ENCODE measurements around the gene TENT4A.
"Not testable (repeated sequence)": the region's sequence is repeated elsewhere in the genome, so short reads cannot be mapped to it uniquely, and the experiment has no call there.

The TENT4A gene

DNA sequence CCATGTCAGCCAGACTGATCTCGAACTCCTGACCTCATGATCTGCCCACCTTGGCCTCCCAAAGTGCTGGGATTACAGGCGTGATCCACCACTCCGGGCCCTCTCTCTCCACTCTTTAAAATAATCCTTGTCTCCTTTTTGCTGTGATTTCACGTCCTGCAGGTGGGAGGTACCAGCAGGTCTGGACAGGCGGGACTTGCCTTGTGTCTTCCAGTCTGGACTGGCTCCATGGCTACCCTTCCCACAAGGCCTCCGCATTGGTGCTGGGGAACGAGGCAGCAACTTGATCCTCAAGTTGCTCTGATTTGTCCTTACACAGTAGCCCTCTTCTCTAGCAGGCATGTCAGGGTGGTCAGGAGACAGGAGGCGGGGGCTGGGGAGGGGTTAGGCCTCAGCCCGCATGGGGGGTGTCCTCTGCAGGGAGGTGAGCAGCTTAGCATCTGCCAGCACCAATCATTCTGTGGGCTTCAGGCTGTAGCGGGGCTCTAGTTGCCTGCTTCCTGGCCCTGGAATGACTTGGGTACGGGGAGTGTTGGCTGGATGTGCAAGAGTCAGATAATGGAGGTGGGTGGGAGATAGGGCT, 54.3 kb downstream of the TENT4A start:
- H3K9me3 Mint-ChIP-seq = no peaks in the 10 kb centered on the region
- no peaks in the 10 kb centered on the region for H3K4me1 Mint-ChIP-seq
- H3K27ac Mint-ChIP-seq = no peak overlapping the region
- H3K36me3 Mint-ChIP-seq (ENCODE audit: low read depth) = no peaks in the 10 kb centered on the region
- H3K27me3 Mint-ChIP-seq (ENCODE audit: low read depth) = no peaks in the 10 kb centered on the region
- TF ChIP-seq, protein P1, sequence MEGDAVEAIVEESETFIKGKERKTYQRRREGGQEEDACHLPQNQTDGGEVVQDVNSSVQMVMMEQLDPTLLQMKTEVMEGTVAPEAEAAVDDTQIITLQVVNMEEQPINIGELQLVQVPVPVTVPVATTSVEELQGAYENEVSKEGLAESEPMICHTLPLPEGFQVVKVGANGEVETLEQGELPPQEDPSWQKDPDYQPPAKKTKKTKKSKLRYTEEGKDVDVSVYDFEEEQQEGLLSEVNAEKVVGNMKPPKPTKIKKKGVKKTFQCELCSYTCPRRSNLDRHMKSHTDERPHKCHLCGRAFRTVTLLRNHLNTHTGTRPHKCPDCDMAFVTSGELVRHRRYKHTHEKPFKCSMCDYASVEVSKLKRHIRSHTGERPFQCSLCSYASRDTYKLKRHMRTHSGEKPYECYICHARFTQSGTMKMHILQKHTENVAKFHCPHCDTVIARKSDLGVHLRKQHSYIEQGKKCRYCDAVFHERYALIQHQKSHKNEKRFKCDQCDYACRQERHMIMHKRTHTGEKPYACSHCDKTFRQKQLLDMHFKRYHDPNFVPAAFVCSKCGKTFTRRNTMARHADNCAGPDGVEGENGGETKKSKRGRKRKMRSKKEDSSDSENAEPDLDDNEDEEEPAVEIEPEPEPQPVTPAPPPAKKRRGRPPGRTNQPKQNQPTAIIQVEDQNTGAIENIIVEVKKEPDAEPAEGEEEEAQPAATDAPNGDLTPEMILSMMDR (IDR thresholded peaks at IDR 0.05; ENCODE audit: unreplicated experiment in 3 of 3) = no peak
- no peak overlapping the region for H3K4me3 Mint-ChIP-seq

DNA sequence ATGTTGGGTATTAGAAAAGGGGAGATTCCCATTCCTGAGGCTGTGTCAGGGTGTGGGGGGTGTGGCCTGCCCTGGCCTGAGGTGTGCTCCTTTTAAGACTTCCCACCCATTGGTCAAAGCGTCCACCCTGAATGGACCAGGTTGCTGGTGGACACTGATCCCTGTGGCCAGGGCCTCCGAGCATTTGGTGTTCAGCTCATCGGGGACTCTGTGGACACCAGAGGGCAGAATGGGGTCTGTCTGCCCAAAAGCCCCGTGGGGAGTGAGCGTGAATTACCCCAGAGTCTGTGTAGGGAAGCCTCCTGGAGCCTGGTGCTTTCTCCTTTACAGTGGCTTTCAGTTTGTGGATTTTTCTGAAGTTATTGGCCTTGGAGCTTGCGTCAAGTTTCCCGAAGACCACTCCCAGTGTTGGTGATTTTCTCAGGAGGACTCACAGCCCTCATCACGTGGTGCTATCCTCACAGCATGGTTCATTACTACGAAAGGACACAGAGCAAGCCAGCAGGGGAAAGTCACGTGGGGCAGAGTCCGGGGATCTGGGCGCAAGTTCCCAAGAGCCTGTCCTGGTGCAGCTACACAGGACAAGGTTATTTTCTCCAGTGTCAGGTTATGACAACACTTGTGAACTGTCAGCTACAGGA, 55.5 kb downstream of the TENT4A start:
- H3K36me3 Mint-ChIP-seq (ENCODE audit: low read depth) = no peaks in the 10 kb centered on the region
- no peak overlapping the region for H3K4me3 Mint-ChIP-seq
- no peaks in the 10 kb centered on the region for H3K9me3 Mint-ChIP-seq
- H3K27ac Mint-ChIP-seq = no peak overlapping the region
- no peaks in the 10 kb centered on the region for H3K27me3 Mint-ChIP-seq (ENCODE audit: low read depth)
- TF ChIP-seq, protein P1 (IDR thresholded peaks at IDR 0.05; ENCODE audit: unreplicated experiment in 3 of 3) = no peak
- no peaks in the 10 kb centered on the region for H3K4me1 Mint-ChIP-seq

DNA sequence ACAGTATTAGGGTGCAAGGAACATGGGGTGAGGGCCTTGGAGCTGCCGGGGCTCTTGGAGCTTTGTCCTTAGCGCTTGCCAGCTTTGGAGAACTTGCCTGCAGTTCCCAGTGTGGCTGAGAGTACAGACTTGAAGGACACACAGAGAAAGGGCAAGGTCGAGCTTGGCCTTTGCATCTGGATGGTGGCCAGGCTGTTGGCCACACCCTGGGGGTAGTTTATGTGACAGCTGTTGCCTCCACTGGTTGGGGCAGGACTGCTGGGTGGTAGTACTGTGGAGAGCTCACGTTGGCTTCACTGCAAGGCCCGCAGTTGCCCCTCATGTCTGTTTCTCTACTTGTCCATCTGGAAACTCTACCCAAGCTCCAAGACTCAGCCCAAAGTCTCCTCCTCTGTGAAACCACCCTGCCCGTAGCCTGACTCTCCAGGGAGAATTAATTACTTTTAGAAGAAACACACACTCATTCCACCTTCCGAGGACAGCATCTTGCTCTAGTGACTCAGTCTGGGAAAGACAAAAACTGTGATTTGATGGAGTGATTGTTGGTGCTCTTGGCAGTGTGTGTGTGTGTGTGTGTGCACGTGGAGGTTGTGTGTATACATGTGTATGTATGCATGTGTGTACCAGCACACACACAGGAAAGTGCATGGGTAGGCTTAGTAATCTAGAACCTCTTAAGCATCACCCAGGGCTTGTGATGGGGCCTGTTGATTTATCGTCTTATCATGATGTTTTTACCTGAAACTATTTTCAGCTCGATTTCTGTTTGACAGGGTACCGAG, 57.8 kb downstream of the TENT4A start:
- Mint-ChIP-seq H3K36me3 (ENCODE audit: low read depth) (peaks cover 4% of the 10 kb centered on the region), H3K27me3 (ENCODE audit: low read depth) (no peaks in the 10 kb centered on the region)

DNA sequence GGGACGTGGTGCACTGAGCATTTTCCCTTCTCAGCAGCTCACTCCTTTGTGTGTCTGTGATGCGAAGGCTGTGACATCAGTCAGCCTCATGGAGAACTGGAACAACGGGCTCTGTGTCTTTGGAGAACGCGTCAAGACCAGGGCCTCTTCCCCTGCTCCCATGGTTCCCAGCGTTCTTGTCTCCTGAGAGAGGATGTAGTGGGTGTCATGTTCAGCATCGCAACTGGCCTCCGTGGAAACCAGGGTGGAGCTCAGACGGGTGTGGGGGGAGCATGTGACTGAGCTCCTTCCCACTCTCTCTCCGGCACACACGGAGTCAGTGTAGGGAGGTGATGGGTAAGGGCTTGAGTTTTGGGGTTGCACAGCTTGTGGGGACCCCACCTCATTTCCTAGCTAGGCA, 59.7 kb downstream of the TENT4A start:
- Mint-ChIP-seq H3K27ac (no peak overlapping the region), H3K4me1 (peaks cover 6% of the 10 kb centered on the region)

More for the DNA sequence above, 57.8 kb downstream of the TENT4A start:
- Mint-ChIP-seq H3K4me3 (no peak overlapping the region), H3K4me1 (peaks cover 6% of the 10 kb centered on the region), H3K27ac (no peak overlapping the region), H3K9me3 (no peaks in the 10 kb centered on the region)
- TF ChIP-seq, protein P1 (IDR thresholded peaks at IDR 0.05; ENCODE audit: unreplicated experiment in 3 of 3) = no peak

DNA sequence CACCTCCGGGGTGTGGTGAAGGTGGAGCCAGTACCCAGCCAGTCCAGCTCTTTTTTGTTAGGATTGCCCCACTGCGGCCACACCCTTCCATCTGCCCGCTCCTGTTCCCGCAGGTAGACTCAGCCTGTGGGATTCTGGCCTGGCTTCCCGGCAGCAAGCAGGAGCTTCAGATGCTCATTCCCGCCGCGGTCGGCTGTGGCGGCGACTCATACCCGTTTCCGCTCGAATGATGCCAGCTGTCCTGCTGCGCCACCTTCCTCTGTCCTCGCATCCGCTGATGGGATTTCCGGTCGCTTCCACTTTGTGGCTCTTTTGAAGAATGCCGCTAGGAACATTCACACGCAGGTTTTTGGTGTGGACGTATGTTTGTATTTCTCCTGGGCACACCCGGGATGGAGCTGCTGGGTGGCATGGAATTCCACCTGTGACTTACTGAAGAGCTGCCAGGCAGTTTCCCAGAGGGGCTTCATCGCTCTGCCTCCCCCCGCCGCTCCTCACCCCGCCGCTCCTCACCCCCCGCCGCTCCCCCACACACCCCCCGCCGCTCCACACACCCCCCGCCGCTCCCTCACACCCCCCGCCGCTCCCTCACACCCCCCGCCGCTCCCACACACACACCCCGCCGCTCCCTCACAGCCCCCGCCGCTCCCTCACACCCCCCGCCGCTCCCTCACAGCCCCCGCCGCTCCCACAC, 60.3 kb downstream of the TENT4A start:
- H3K36me3 Mint-ChIP-seq (ENCODE audit: low read depth) = peaks cover 4% of the 10 kb centered on the region
- H3K27me3 Mint-ChIP-seq (ENCODE audit: low read depth) = peaks cover 3% of the 10 kb centered on the region
- TF ChIP-seq, protein P1 (IDR thresholded peaks at IDR 0.05; ENCODE audit: unreplicated experiment in 3 of 3) = no peak
- H3K4me1 Mint-ChIP-seq = peaks cover 6% of the 10 kb centered on the region
- no peaks in the 10 kb centered on the region for H3K9me3 Mint-ChIP-seq
- H3K4me3 Mint-ChIP-seq = no peak overlapping the region
- H3K27ac Mint-ChIP-seq = no peak overlapping the region

More for the DNA sequence above, 59.7 kb downstream of the TENT4A start:
- no peak overlapping the region for H3K4me3 Mint-ChIP-seq
- H3K27me3 Mint-ChIP-seq (ENCODE audit: low read depth) = peaks cover 3% of the 10 kb centered on the region
- TF ChIP-seq, protein P1 (IDR thresholded peaks at IDR 0.05; ENCODE audit: unreplicated experiment in 3 of 3) = no peak
- H3K9me3 Mint-ChIP-seq = no peaks in the 10 kb centered on the region
- peaks cover 4% of the 10 kb centered on the region for H3K36me3 Mint-ChIP-seq (ENCODE audit: low read depth)

DNA sequence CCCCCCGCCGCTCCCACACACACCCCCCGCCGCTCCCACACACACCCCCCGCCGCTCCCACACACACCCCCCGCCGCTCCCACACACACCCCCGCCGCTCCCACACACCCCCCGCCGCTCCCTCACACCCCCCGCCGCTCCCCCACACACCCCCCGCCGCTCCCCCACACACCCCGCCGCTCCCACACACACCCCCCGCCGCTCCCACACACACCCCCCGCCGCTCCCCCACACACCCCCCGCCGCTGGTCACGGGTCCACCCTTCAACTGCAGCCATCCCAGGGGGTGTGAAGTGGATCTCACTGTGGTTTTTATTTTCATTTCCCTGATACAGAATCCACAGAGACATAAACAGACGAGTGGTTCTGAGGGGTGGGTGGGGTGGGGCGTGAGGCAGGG, 61.0 kb downstream of the TENT4A start:
- not testable (repeated sequence) for H3K4me1 Mint-ChIP-seq; H3K27ac Mint-ChIP-seq; H3K9me3 Mint-ChIP-seq; H3K4me3 Mint-ChIP-seq; H3K36me3 Mint-ChIP-seq (ENCODE audit: low read depth); H3K27me3 Mint-ChIP-seq (ENCODE audit: low read depth)
